ENCODE data around the gene MAGEA9.
"Not testable (repeated sequence)": the region's sequence is repeated elsewhere in the genome, so short reads cannot be mapped to it uniquely, and the experiment has no call there.

Gene MAGEA9, protein sequence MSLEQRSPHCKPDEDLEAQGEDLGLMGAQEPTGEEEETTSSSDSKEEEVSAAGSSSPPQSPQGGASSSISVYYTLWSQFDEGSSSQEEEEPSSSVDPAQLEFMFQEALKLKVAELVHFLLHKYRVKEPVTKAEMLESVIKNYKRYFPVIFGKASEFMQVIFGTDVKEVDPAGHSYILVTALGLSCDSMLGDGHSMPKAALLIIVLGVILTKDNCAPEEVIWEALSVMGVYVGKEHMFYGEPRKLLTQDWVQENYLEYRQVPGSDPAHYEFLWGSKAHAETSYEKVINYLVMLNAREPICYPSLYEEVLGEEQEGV

GRCh38 chrX:149781727-149782126 is at the start of gene MAGEA9:
Gene MAGEA9, plus strand, starts transcription at chrX:149781930. Its CDS starts 4,281 bp downstream, at chrX:149786211.
- DNase-seq, result not testable (repeated sequence)

- DNase-seq, result not testable (repeated sequence)
Observed at GRCh38 chrX:149742269-149742668, 39.5 kb upstream of the MAGEA9 start.

DNA sequence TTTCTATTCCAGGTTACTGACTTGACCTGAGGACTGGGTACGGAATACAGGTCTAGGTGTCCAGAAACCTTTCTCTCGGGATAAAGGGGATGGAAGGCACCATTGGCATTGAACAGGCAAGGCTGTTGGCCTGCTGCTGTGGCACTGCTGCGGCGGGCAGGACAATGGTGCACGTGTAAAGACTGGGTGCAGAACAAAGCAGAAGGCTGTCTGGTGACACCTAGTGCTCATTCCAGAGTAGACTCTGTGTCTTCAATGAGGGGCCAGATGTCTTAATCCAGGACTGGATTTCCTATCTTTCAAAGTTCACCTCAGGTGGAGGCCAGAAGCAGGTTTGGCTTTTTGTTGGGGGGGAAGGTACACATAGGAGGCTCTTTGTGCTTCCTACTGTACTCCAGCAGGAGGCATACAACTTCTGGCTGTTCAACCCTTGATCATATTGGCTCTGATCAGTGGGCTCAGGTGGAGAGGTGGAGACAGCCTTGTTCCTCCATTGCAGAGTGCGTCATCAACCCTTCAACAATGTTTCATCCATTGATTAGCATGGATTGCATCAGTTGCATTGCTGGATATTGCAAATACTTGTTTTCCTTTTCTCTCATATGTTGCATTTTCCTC is 35.2 kb upstream of the MAGEA9 start:
- not testable (repeated sequence) for DNase-seq

- DNase-seq, result no peak
Observed at GRCh38 chrX:149757206-149758067, 24.3 kb upstream of the MAGEA9 start.

DNA sequence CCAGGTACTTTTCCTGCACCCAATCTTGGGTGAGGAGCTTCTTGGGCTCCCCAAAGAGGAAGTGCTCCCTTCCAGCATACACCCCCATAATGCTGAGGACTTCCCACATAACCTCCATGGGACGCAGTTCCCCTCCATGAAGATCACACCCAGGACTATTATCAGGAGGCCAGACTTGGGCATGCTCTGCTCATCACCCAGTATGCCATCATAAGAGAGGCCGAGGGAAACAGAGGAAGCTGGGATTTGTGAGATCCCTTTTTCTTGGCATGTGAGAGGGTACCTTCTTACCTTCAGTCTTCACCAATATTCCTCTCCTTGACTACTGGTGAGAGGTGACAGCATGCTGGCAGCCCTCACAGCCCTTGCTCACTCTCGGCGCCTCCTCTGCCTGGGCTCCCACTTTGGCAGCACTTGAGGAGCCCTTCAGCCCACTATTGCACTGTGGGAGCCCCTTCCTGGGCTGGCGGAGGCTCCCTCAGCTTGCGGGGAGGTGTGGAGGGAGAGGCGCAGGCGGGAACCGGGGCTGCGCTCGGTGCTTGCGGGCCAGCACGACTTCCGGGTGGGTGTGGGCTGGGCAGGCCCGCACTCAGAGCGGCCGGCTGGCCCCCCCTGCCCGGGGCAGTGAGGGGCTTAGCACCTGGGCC is 23.5 kb upstream of the MAGEA9 start:
- DNase-seq, result no peak

- DNase-seq, result not testable (repeated sequence)
Observed at GRCh38 chrX:149758715-149759078, 23.0 kb upstream of the MAGEA9 start.

- DNase-seq, result no peak
Observed at GRCh38 chrX:149759824-149760223, 21.9 kb upstream of the MAGEA9 start.

- DNase-seq, result no peak
Observed at GRCh38 chrX:149760965-149761364, 20.8 kb upstream of the MAGEA9 start.

GRCh38 chrX:149761858-149762674 is 19.7 kb upstream of the MAGEA9 start:
- DNase-seq, result not testable (repeated sequence)

DNA sequence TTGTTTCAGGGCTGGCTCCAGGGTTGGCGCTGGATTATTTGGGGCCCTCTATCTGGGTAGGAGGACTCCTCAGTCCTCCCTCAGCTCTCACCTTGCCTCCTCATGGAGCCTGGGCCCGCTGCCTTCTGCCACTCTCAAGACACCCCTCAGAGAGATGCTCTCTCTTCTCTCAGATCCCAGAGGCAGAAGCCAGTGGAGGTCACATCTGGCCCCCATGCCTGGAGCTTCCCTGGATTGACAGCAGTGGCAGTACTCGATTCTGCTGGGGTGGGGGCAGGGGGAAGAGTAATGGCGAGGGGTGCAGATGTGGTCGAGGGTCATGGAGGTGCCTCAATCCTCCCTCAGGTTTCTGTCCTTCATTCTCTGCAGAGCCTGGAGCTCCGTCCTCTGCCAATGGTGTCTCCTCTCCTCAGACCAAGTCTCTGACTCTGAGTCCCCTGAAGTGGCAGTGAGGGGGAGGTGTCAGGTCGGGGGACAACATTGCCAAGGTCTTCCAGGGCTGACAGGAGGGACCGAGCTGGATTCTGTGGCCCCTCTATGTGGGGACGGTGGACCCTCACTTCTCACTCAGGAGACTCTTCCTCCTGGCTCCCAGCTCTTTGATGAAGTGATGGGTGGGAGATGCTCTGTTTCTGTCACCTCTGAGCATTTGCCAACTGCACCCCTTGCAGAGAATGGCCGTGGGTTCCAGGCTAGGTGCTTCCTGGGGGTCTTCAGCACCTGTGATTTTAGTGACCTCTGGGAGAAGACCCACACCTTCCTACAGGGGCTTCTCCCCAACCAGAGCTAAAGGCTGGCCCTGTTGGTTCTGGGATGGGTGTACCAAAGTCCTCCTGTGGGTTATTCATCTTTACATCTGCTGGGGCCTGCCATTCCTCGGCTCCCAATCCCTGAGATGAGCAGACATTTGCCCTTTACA is 18.8 kb upstream of the MAGEA9 start:
- DNase-seq, result no peak

GRCh38 chrX:149770344-149770743 is 11.4 kb upstream of the MAGEA9 start:
- DNase-seq, result not testable (repeated sequence)

- DNase-seq, result not testable (repeated sequence)
Observed at GRCh38 chrX:149773026-149773425, 8.7 kb upstream of the MAGEA9 start.

- DNase-seq, result not testable (repeated sequence)
Observed at GRCh38 chrX:149773768-149774167, 8.0 kb upstream of the MAGEA9 start, which contains the start of gene HSFX1. Gene HSFX1, plus strand, starts transcription at chrX:149774068. Its CDS starts 614 bp downstream, at chrX:149774682.

- DNase-seq, result not testable (repeated sequence)
Observed at GRCh38 chrX:149777999-149778398, 3.7 kb upstream of the MAGEA9 start.

GRCh38 chrX:149795531-149795930 is 13.8 kb downstream of the MAGEA9 start:
- DNase-seq, result not testable (repeated sequence)

DNA sequence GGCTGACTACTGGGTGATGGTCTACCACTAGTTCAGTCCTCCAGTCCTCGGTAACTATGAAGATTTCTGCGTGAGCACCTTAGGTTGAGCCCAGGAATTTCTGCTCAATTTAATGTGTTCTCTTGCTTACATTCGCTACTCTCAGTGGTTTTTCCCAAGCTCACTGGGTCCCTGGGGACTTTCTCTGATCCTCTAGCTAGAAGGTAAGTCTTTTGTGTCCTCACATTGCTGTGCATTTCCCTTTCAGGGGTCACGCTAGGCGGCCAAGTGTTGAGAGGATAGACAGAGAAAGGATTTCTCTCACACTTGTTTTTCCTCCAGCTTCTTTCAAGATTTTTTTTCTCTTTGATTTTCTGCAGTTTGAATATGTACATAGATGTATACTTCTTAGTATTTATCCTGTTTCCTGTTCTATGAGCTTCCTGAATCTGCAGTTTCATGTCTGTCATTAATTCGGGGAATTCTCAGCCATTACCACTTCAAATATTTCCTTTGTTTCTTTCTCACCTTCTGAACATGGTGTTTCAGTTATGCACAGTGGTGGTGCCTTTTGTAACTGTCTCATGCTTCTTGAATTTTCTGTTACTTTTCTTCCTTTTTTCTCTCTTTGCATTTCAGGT is 17.5 kb downstream of the MAGEA9 start:
- no peak for DNase-seq

GRCh38 chrX:149799938-149800337 is 18.2 kb downstream of the MAGEA9 start:
- DNase-seq, result no peak

GRCh38 chrX:149803458-149804062 is 21.8 kb downstream of the MAGEA9 start:
- DNase-seq, result no peak

DNA sequence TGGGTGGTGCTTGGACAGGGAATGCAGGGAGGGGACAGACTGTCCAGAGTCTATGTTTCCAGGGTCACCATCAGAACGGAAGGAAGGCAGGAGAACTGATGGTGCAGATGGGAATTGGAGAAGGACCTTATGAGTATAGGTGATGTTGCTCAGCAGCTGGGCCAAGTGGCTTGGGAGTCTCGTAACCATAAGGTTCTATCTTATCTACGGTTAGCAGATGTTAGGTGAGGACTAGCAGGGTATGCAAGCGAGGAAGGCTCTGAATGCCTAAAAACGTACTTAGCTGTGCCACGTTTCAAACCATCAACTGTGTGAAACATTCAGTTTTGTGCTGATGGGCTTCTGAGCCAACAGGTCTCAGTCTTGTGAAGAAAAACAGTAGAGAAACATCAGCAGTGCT is 22.4 kb downstream of the MAGEA9 start:
- DNase-seq, result no peak
